GM15510 (cell line): ENCODE data around the gene CHST5.

Source experiments
- POLR2A ChIP-seq: IDR thresholded peaks from 3 replicates; pipeline ENCODE4 v1.6.1; 2011; ENCODE audit warnings: borderline replicate concordance; ENCODE audit not compliant: insufficient read length; ENCODE audit errors: extremely low read depth

CHST5 gene

GRCh38 chr16:75535901-75536300 is at the start of gene CHST5:
TSS of gene CHST5 (minus strand) at chr16:75536108. CDS start at chr16:75530384, 5,724 bp downstream.
- no peak for TF ChIP-seq POLR2A

- TF ChIP-seq POLR2A, result no peak
Measured at GRCh38 chr16:75584108-75584507, 48.2 kb upstream of the CHST5 start.

GRCh38 chr16:75579281-75579834 is 43.5 kb upstream of the CHST5 start:
- TF ChIP-seq POLR2A, result no peak

- TF ChIP-seq POLR2A, result no peak
Measured at GRCh38 chr16:75578725-75579124, 42.8 kb upstream of the CHST5 start.

- TF ChIP-seq POLR2A, result no peak
Measured at GRCh38 chr16:75578212-75578611, 42.3 kb upstream of the CHST5 start.

GRCh38 chr16:75576384-75576811 is 40.5 kb upstream of the CHST5 start:
- TF ChIP-seq POLR2A, result no peak

GRCh38 chr16:75575958-75576357 is 40.0 kb upstream of the CHST5 start:
- no peak for TF ChIP-seq POLR2A

- TF ChIP-seq POLR2A, result no peak
Measured at GRCh38 chr16:75573955-75574354, 38.0 kb upstream of the CHST5 start.

- TF ChIP-seq POLR2A, result no peak
Measured at GRCh38 chr16:75572864-75573542, 37.1 kb upstream of the CHST5 start.

- TF ChIP-seq POLR2A, result no peak
Measured at GRCh38 chr16:75570396-75571065, 34.6 kb upstream of the CHST5 start.

GRCh38 chr16:75567911-75568310 is 32.0 kb upstream of the CHST5 start:
- TF ChIP-seq POLR2A, result no peak

GRCh38 chr16:75566758-75567255 is 30.9 kb upstream of the CHST5 start:
- no peak for TF ChIP-seq POLR2A

- peak; percentile 65 for TF ChIP-seq POLR2A
Measured at GRCh38 chr16:75566040-75566757, 30.3 kb upstream of the CHST5 start, which contains the start of gene GABARAPL2. TSS of gene GABARAPL2 (plus strand) at chr16:75566379. CDS start at chr16:75566487, 108 bp downstream.

- no peak for TF ChIP-seq POLR2A
Measured at GRCh38 chr16:75565640-75566039, 29.7 kb upstream of the CHST5 start.
